ENCODE measurements around the gene PTOV1.
A peak's percentile ranks its signal among the peaks of the same experiment; 100 is the strongest.

PTOV1 gene

DNA sequence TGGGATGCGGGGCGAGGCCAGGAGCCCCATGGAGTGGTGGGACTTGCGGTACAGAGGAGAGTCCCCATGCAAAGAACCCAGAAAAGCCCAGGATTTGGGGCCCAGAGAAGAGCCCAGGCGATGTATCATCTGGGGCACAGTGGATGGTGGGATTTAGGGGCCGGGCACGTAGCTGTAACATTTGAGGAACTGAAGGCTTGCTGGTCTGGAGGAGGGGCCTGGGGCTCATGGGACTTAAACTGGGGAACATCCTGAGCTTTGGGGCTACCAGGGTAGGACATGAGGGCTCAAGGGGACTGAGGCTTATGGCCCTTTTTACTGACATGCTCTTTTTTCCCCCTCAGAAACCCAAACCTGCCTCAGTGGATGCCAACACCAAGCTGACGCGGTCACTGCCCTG, 19.4 kb upstream of the PTOV1 start:
- Mint-ChIP-seq H3K36me3 (ENCODE audit: low read depth) (peaks cover 38% of the 10 kb centered on the region), H3K4me3 (no peak overlapping the region), H3K9me3 (no peaks in the 10 kb centered on the region), H3K4me1 (peaks cover 1% of the 10 kb centered on the region), H3K27ac (no peak overlapping the region), H3K27me3 (ENCODE audit: low read depth) (no peaks in the 10 kb centered on the region)
- TF ChIP-seq, protein P1, sequence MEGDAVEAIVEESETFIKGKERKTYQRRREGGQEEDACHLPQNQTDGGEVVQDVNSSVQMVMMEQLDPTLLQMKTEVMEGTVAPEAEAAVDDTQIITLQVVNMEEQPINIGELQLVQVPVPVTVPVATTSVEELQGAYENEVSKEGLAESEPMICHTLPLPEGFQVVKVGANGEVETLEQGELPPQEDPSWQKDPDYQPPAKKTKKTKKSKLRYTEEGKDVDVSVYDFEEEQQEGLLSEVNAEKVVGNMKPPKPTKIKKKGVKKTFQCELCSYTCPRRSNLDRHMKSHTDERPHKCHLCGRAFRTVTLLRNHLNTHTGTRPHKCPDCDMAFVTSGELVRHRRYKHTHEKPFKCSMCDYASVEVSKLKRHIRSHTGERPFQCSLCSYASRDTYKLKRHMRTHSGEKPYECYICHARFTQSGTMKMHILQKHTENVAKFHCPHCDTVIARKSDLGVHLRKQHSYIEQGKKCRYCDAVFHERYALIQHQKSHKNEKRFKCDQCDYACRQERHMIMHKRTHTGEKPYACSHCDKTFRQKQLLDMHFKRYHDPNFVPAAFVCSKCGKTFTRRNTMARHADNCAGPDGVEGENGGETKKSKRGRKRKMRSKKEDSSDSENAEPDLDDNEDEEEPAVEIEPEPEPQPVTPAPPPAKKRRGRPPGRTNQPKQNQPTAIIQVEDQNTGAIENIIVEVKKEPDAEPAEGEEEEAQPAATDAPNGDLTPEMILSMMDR (IDR thresholded peaks at IDR 0.05; ENCODE audit: unreplicated experiment in 3 of 3), result no peak

DNA sequence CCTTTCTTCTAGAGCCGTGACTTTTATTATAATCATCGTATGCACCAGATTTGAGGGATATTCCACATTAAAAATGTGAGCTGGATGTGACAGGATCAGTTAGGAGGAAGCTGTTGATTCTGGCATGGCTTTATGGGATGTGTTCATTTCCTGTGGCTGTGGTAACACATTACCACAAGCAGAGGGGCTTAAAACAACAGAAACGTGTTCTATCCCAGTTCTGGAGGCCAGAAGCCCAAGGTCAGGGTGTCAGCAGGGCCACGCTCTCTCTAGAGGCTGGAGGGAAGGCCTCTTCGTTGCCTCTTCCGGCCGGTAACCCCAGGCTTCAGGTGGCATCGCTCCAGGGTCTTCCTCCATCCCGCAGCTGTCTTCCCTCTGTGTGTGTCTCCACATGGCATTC, 18.4 kb upstream of the PTOV1 start:
- Mint-ChIP-seq H3K27ac (no peak overlapping the region), H3K27me3 (ENCODE audit: low read depth) (no peaks in the 10 kb centered on the region)

DNA sequence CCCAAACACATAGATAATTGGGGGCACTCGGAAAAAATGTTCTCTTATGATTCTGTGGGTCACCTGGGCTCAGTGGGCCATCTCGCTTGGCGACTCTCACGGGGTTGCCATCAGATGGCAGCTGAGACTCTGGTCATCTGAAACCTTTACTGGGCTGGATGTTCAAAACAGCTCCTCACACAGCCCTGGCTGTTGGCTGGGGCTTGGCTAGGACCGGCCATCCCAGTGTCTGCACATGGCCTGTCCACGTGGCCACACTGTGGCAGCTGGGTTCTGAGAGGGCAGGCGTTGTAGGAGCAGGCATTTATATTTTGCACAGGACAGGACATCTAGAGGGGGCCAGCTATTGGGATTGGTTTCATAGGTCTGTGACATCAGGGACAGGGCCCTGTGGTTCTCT, 17.4 kb upstream of the PTOV1 start:
- H3K4me3 Mint-ChIP-seq, result no peak overlapping the region
- no peak overlapping the region for H3K27ac Mint-ChIP-seq
- no peaks in the 10 kb centered on the region for H3K9me3 Mint-ChIP-seq
- no peaks in the 10 kb centered on the region for H3K4me1 Mint-ChIP-seq
- TF ChIP-seq, protein P1 (IDR thresholded peaks at IDR 0.05; ENCODE audit: unreplicated experiment in 3 of 3), result no peak
- no peaks in the 10 kb centered on the region for H3K27me3 Mint-ChIP-seq (ENCODE audit: low read depth)
- peaks cover 48% of the 10 kb centered on the region for H3K36me3 Mint-ChIP-seq (ENCODE audit: low read depth)

More for the DNA sequence above, 18.4 kb upstream of the PTOV1 start:
- H3K4me1 Mint-ChIP-seq, result no peaks in the 10 kb centered on the region
- H3K9me3 Mint-ChIP-seq, result no peaks in the 10 kb centered on the region
- peaks cover 38% of the 10 kb centered on the region for H3K36me3 Mint-ChIP-seq (ENCODE audit: low read depth)
- TF ChIP-seq, protein P1 (IDR thresholded peaks at IDR 0.05; ENCODE audit: unreplicated experiment in 3 of 3), result no peak
- H3K4me3 Mint-ChIP-seq, result no peak overlapping the region

DNA sequence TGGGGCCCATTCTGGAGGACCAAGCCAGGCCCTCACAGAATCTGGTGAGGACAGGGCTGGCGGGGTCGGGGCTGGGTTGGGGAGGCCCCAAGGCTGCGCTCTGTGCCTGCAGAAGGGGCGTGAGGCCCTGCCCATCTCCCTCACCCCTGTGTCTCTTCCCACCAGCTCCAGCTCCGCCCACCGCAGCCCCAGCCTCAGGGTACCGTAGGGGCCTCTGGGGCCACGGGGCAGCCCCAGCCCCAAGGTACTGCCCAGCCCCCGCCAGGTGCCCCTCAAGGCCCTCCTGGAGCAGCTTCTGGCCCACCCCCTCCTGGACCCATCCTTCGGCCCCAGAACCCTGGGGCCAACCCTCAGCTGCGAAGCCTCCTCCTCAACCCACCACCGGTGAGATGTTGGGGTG, 15.4 kb upstream of the PTOV1 start:
- H3K27me3 Mint-ChIP-seq (ENCODE audit: low read depth), result no peaks in the 10 kb centered on the region
- TF ChIP-seq, protein P1 (IDR thresholded peaks at IDR 0.05; ENCODE audit: unreplicated experiment in 3 of 3), result no peak
- H3K36me3 Mint-ChIP-seq (ENCODE audit: low read depth), result peaks cover 68% of the 10 kb centered on the region
- no peaks in the 10 kb centered on the region for H3K4me1 Mint-ChIP-seq
- H3K9me3 Mint-ChIP-seq, result no peaks in the 10 kb centered on the region
- H3K4me3 Mint-ChIP-seq, result no peak overlapping the region
- no peak overlapping the region for H3K27ac Mint-ChIP-seq

DNA sequence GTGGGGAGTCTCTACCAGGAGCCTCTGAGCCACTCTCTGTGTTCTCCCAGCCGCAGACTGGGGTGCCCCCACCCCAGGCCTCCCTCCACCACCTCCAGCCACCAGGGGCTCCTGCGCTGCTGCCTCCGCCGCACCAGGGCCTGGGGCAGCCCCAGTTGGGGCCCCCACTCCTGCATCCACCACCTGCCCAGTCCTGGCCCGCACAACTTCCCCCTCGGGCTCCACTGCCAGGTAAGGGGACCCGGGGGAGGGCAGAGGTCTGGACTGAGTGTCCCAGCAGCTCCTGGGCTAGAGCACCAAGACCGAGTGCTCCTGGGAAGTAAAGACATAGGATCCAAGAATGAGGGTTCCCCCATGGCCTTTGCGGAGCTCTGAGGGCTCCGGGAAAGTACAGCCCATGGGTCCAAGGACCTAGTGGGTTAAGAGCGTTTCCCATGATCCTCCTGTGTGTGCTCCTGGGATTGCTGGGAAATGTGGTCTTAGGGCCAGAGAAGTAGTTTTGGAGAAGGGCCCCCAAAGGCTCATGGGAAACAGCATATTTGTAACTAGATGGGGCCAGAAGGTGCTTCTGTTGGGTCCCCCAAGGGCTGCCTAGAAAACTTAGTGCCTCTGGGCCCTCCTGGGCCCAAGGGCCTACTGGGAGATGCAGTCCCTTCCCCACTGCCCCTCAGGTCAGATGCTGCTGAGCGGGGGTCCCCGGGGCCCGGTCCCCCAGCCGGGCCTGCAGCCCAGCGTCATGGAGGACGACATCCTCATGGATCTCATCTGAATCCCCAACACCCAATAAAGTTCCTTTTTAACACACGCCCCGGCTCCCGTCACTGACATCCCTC, 14.6 kb upstream of the PTOV1 start:
- Mint-ChIP-seq H3K4me1 (no peaks in the 10 kb centered on the region), H3K27ac (no peak overlapping the region), H3K4me3 (no peak overlapping the region), H3K9me3 (no peaks in the 10 kb centered on the region), H3K36me3 (ENCODE audit: low read depth) (peaks cover 71% of the 10 kb centered on the region), H3K27me3 (ENCODE audit: low read depth) (no peaks in the 10 kb centered on the region)
- TF ChIP-seq, protein P1 (IDR thresholded peaks at IDR 0.05; ENCODE audit: unreplicated experiment in 3 of 3), result no peak

DNA sequence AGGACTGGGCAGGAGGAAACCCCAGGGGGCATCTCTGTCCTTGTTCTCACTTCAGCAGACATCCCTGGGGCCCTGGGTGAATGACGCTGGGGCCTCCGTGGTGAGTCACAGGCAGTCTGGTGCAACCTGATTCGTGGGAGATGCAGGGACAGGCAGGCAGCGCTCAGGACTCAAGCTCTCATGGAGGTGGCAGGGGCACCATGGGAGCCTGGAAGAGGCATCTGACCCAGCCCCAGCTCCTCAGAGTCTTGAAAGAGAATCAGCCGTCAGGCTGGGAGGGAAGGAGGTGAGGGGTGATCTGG, 14.0 kb upstream of the PTOV1 start:
- Mint-ChIP-seq H3K27ac (peak overlapping the region in 1 of 3 experiments; percentile 46), H3K4me3 (no peak overlapping the region), H3K27me3 (ENCODE audit: low read depth) (no peaks in the 10 kb centered on the region), H3K36me3 (ENCODE audit: low read depth) (peaks cover 69% of the 10 kb centered on the region), H3K4me1 (no peaks in the 10 kb centered on the region), H3K9me3 (no peaks in the 10 kb centered on the region)
- TF ChIP-seq, protein P1 (IDR thresholded peaks at IDR 0.05; ENCODE audit: unreplicated experiment in 3 of 3), result no peak

Measured in nephron (organoid).